ENCODE measurements around the gene GALNT2.

DNA sequence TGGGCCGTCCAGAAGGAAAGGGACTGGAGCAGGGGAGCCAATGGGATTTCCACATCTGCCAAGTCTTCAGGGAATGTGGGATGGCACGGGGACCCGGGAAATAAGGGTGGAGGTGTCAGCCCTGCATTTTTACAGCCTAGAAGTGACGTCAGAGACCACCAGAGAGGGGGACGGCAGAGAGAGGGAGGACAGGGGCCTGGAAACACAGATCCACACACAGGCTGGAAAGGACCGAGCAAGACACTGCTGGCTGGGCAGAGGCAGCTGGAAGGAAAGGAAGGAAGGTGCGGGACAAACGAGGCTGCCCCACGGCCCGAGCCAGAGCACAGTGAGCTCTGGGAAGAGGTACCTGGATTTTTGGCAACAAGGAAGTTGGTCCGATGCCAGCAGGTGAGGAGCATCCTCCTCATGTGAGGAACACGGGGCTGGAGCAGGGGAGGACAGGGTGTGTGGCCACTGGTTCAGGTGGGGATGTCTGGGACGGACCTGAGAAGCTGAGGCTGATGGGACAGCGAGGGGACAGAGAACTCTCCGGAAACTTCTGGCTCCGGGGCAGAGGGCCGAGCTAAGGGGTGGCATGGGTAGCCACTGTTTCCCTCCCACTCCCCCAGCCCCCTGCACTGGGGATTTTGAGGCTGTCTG, 220.8 kb downstream of the GALNT2 start:
- no peak for TF ChIP-seq SUZ12 (IDR thresholded peaks at IDR 0.05; ENCODE audit: low read depth, low read length)
- TF ChIP-seq, protein P1, sequence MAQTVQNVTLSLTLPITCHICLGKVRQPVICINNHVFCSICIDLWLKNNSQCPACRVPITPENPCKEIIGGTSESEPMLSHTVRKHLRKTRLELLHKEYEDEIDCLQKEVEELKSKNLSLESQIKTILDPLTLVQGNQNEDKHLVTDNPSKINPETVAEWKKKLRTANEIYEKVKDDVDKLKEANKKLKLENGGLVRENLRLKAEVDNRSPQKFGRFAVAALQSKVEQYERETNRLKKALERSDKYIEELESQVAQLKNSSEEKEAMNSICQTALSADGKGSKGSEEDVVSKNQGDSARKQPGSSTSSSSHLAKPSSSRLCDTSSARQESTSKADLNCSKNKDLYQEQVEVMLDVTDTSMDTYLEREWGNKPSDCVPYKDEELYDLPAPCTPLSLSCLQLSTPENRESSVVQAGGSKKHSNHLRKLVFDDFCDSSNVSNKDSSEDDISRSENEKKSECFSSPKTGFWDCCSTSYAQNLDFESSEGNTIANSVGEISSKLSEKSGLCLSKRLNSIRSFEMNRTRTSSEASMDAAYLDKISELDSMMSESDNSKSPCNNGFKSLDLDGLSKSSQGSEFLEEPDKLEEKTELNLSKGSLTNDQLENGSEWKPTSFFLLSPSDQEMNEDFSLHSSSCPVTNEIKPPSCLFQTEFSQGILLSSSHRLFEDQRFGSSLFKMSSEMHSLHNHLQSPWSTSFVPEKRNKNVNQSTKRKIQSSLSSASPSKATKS (CRISPR knock-in tag; IDR thresholded peaks at IDR 0.05): no peak

Data from HepG2 (cell line).